Breast epithelium (tissue), 4 donors: ENCODE data around the gene MARK3. TPM values are rescaled to one million over a fixed set of nuclear protein-coding genes. Genes with fewer than 3 reads are reported as not detected.

Experiments
- DNase-seq, 2 donors: peaks; one replicate each; pipeline ENCODE4 v3.0.0-alpha.2; 2019; ENCODE audit warnings: low spot score in 2 of 2
- H3K27ac ChIP-seq, 2 donors: fragments of 200-600 bp; sonication (generic) in 1 of 2; one replicate each; pipeline ENCODE4 v1.5.1; 2016 to 2019; ENCODE audit warnings: mild to moderate bottlenecking in 1 of 2
- H3K27me3 ChIP-seq, 2 donors: fragments of 200-600 bp; sonication (generic) in 1 of 2; one replicate each; pipeline versions ENCODE4 v1.5.1 to v1.6.0; 2017 to 2019; ENCODE audit warnings: control low read depth in 1 of 2, mild to moderate bottlenecking in 1 of 2
- H3K36me3 ChIP-seq: fragments of 200-600 bp; one replicate; pipeline ENCODE4 v1.5.1; 2019
- H3K4me1 ChIP-seq, 2 donors: fragments of 200-600 bp; sonication (generic); one replicate each; pipeline ENCODE4 v1.5.1; 2016 to 2019; ENCODE audit warnings: control low read depth in 1 of 2
- H3K4me3 ChIP-seq, 3 donors: fragments of 200-600 bp; sonication (generic); 1 replicate in 2 of 3; 2 replicates in 1 of 3; pipeline ENCODE4 v1.5.1; 2016 to 2019; ENCODE audit warnings: mild to moderate bottlenecking in 3 of 3, moderate library complexity in 2 of 3
- H3K9me3 ChIP-seq, 2 donors: fragments of 200-600 bp; sonication (generic) in 1 of 2; one replicate each; pipeline ENCODE4 v1.5.1; 2016 to 2019; ENCODE audit warnings: control low read depth in 1 of 2
- POLR2A ChIP-seq: fragments of 450-650 bp; IDR thresholded peaks from one replicate; pipeline ENCODE4 v1.6.1; 2016; ENCODE audit warnings: antibody characterized with exemption, mild to moderate bottlenecking, moderate library complexity
- POLR2AphosphoS5 ChIP-seq, 3 donors: sonication (generic); formaldehyde crosslinking; IDR thresholded peaks; one replicate each; pipeline ENCODE4 v1.6.1; 2017; ENCODE audit warnings: antibody characterized with exemption in 3 of 3
- intact Hi-C: fragments of 100-400 bp; cut with DNase I; formaldehyde crosslinking; loops from one replicate; pipeline ENCODE4 v1.15.1; 2023; ENCODE audit warnings: low total_unique reads
- total RNA-seq, 3 donors: library from RNA; depleted of rRNA; stranded (reverse); fragments of >200 nt; gene quantifications; one replicate each; pipeline ENCODE4 v1.1.0, GENCODE V29; 2016
- TF ChIP-seq, protein P1 (sequence below), 3 donors: fragments of 450-650 bp; IDR thresholded peaks; one replicate each; pipeline ENCODE4 v1.5.1; 2016 to 2017; ENCODE audit warnings: antibody characterized with exemption in 3 of 3, mild to moderate bottlenecking in 3 of 3, moderate library complexity in 3 of 3

MARK3 gene
- total RNA-seq, 3 donors from 2014 or later = 70.2 to 107 (median 87.5) TPM

DNA sequence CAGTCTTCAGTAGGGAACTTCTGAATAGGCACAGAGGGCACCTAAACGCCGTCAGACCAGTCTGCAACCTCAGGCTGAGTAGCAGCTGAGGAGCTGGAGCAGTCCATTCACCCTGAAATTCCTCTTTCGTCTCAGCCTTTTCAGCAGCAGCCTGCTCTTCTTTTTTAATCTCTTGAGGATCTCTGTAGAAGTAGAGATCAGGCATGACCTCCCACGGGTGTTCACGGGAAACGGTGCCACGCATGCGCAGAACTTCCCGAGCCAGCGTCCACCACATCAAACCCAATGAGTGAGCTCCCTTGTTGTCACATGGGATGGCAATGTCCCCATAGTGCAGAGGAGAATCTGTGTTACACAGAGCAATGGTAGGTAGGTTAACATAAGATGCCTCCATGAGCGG is 11.1 kb upstream of the MARK3 start:
- H3K27ac ChIP-seq = no peak overlapping the region
- no peaks in the 10 kb centered on the region for H3K27me3 ChIP-seq
- no peaks in the 10 kb centered on the region for H3K9me3 ChIP-seq
- H3K4me3 ChIP-seq = no peak overlapping the region
- DNase-seq = no peak
- no peaks in the 10 kb centered on the region for H3K36me3 ChIP-seq
- no peaks in the 10 kb centered on the region for H3K4me1 ChIP-seq
- TF ChIP-seq, protein P1, sequence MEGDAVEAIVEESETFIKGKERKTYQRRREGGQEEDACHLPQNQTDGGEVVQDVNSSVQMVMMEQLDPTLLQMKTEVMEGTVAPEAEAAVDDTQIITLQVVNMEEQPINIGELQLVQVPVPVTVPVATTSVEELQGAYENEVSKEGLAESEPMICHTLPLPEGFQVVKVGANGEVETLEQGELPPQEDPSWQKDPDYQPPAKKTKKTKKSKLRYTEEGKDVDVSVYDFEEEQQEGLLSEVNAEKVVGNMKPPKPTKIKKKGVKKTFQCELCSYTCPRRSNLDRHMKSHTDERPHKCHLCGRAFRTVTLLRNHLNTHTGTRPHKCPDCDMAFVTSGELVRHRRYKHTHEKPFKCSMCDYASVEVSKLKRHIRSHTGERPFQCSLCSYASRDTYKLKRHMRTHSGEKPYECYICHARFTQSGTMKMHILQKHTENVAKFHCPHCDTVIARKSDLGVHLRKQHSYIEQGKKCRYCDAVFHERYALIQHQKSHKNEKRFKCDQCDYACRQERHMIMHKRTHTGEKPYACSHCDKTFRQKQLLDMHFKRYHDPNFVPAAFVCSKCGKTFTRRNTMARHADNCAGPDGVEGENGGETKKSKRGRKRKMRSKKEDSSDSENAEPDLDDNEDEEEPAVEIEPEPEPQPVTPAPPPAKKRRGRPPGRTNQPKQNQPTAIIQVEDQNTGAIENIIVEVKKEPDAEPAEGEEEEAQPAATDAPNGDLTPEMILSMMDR (IDR thresholded peaks at IDR 0.05) = no peak
- no peak for TF ChIP-seq POLR2A
- TF ChIP-seq POLR2AphosphoS5 (IDR thresholded peaks at IDR 0.05) = no peak
- intact Hi-C loops = no loop called here

DNA sequence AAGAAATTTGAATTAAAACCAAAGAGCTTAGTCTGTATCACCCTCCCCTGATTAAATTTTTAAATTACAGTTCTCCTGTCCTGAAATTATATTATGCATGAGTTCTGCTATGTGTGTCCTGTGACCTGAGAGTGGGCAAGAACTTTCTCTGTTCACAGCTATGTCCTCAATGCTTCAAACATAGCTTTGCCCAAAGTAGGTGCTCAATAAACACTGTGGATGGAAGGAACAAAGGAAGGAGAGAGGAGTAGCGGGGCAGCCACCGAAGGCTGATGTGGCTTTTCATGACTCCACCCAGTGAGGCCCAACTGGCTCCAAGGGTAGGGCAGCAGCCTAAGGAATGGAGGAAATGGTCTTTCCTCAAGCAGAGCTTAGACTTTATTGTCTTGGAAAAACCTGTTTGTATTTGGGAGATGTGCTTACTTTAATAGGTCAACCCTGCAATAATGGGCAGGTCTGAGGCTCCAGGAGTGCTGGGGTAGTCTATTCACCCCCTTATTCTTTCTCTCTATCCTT is 7.6 kb upstream of the MARK3 start:
- no peaks in the 10 kb centered on the region for H3K9me3 ChIP-seq
- H3K4me3 ChIP-seq = no peak overlapping the region
- no peaks in the 10 kb centered on the region for H3K36me3 ChIP-seq
- H3K27me3 ChIP-seq = no peaks in the 10 kb centered on the region
- intact Hi-C loops = no loop called here
- no peak for DNase-seq
- H3K4me1 ChIP-seq = no peaks in the 10 kb centered on the region
- no peak for TF ChIP-seq POLR2AphosphoS5 (IDR thresholded peaks at IDR 0.05)
- no peak for TF ChIP-seq POLR2A
- TF ChIP-seq, protein P1 (IDR thresholded peaks at IDR 0.05) = no peak
- no peak overlapping the region for H3K27ac ChIP-seq

DNA sequence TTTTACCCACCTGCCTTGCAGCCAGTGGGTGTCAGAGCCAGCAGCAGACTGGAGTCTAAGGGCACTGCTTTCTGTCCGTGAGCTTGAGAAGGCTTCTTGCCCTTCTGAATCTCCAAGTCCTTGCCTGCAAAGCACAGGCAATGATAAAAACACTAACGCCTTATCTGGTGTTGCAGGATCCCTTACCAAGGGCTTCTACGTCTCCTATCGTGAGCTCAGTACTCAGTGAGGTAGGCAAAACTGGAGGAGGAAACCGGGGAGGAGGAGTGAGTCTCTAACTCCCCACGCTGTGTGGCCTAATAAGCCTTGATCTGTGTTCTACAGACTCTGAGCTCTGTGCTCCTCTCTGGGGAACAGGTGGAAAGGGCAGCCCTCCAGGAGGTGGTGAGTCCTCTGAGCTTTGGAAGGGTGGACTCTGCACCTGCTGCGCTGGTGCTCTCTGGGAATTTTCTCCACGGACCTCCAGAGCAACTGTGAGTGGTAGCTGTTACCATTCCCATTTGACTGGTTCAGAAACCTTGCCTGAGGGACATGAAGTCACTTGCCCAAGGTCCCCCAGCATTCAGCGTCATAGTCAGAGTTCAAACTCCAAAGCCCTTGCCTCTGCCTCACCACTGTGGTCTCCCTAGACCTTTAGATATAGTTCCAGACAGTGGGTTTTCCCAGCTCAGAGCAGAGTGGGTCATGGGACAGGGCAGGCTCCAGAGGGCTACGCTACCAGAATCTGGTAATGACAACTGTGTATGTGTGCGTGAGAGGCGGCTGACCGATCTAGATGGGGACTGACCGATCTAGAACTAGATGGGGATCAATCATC is 7.0 kb upstream of the MARK3 start:
- no peak for DNase-seq
- H3K9me3 ChIP-seq = no peaks in the 10 kb centered on the region
- no peaks in the 10 kb centered on the region for H3K27me3 ChIP-seq
- no peak overlapping the region for H3K27ac ChIP-seq
- no peak for TF ChIP-seq POLR2A
- TF ChIP-seq, protein P1 (IDR thresholded peaks at IDR 0.05) = no peak
- no peak for TF ChIP-seq POLR2AphosphoS5 (IDR thresholded peaks at IDR 0.05)
- intact Hi-C loops = no loop called here
- H3K36me3 ChIP-seq = no peaks in the 10 kb centered on the region
- H3K4me1 ChIP-seq = no peaks in the 10 kb centered on the region
- no peak overlapping the region for H3K4me3 ChIP-seq

DNA sequence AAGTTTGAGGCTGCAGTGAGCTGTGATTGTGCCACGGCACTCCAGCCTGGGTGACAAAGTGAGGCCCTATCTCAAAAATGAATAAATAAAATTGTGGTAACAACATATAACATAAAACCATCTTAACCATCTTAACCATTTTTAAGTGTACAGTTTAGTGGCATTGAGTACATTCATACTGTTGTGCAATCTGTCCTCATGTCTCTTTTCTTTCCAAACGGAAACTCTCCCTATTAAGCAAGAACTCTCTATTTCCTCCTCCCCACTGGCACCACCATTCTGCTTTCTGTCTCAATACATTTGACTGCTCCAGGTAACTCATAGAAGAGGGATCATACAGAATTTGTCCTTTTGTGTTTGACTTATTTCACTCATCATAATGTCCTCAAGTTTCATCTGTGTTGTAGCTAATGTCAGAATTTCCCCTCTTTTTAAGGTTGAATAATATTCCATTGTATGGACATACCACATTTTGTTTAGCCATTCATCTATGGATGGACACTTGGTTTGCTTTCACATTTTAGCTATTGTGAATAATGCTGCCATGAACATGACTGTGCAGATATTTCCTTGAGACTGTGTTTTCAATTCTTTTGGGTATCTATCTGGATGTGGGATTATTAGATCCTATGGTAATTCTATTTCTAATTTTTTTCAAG is 4.4 kb upstream of the MARK3 start:
- Histone ChIP-seq H3K27ac (no peak overlapping the region), H3K4me3 (no peak overlapping the region), H3K36me3 (no peaks in the 10 kb centered on the region), H3K9me3 (no peaks in the 10 kb centered on the region), H3K4me1 (peaks cover 0 to 5% of the 10 kb centered on the region in 2 donors), H3K27me3 (no peaks in the 10 kb centered on the region)
- no peak for DNase-seq
- TF ChIP-seq, protein P1 (IDR thresholded peaks at IDR 0.05) = no peak
- TF ChIP-seq POLR2A (no peak), POLR2AphosphoS5 (IDR thresholded peaks at IDR 0.05) (no peak)
- intact Hi-C loops = no loop called here

DNA sequence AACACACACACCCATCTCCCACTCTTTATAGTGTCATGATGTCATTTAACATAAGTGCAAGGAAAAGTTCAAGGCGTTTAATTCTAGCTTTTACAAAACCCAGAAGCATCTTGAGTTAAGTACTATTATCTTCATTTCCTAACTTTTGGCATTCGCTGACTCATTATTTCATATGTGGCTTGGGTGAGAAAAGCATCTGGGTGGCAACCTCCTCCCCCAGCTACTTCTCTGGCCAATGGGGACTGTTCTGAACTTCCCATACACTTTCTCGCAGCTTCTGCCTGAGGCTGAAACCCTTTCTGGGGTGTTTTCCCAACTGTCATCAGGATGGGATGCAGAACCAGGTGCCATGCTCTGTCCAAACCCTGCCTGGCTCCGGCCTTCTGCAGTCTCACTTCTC is 2.8 kb upstream of the MARK3 start:
- Histone ChIP-seq H3K27me3 (no peaks in the 10 kb centered on the region), H3K27ac (no peak overlapping the region), H3K4me1 (peaks cover 0 to 5% of the 10 kb centered on the region in 2 donors), H3K4me3 (no peak overlapping the region), H3K36me3 (no peaks in the 10 kb centered on the region), H3K9me3 (no peaks in the 10 kb centered on the region)
- DNase-seq = no peak
- intact Hi-C loops = no loop called here
- TF ChIP-seq, protein P1 (IDR thresholded peaks at IDR 0.05) = no peak
- TF ChIP-seq POLR2A (no peak), POLR2AphosphoS5 (IDR thresholded peaks at IDR 0.05) (no peak)
